HepG2 (cell line): Measurements from ENCODE around the gene PKN2. TPM values are rescaled to one million over a fixed set of nuclear protein-coding genes. Genes with fewer than 3 reads are reported as not detected.
A peak's percentile ranks its signal among the peaks of the same experiment; 100 is the strongest.

Experiments used
- ARNT2 ChIP-seq: sonication (generic); formaldehyde crosslinking; IDR thresholded peaks from 2 replicates; pipeline ENCODE4 v1.8.0; 2022; ENCODE audit warnings: mild to moderate bottlenecking, low read depth, missing genetic modification reagents, moderate library complexity
- DRAP1 ChIP-seq: IDR thresholded peaks from 2 replicates; pipeline ENCODE4 v1.6.1; 2016; ENCODE audit warnings: missing genetic modification reagents, missing compliant biosample characterization
- GABPA ChIP-seq, 2 experiments: IDR thresholded peaks; 2 replicates each; pipeline ENCODE4 v1.6.1; 2011 to 2016; ENCODE audit warnings: low read depth in 2 of 2, low read length in 1 of 2, missing biosample characterization in 1 of 2, missing genetic modification characterization in 1 of 2
- LRRFIP1 ChIP-seq: sonication (generic); formaldehyde crosslinking; conservative IDR thresholded peaks from 2 replicates; pipeline ENCODE4 v1.4.0; 2020; ENCODE audit warnings: missing genetic modification reagents
- MBNL3 ChIP-seq: fragments of 250-450 bp; sonication (Bioruptor Pico); conservative IDR thresholded peaks from 2 replicates; pipeline ENCODE4 v1.8.0; 2022; ENCODE audit warnings: mild to moderate bottlenecking, inconsistent platforms
- PCBP1 ChIP-seq: fragments of 200-400 bp; formaldehyde crosslinking; IDR thresholded peaks from 2 replicates; pipeline ENCODE4 v1.6.1; 2017; ENCODE audit warnings: mild to moderate bottlenecking, low read depth, low read length, borderline replicate concordance
- POLR2A ChIP-seq, 2 experiments: IDR thresholded peaks; 2 replicates each; pipeline ENCODE4 v1.6.1; 2011; ENCODE audit warnings: low read depth in 2 of 2, low read length in 2 of 2, mild to moderate bottlenecking in 1 of 2, moderate library complexity in 1 of 2; ENCODE audit not compliant: insufficient read depth in 1 of 2
- RARG ChIP-seq: sonication (generic); formaldehyde crosslinking; IDR thresholded peaks from 2 replicates; pipeline ENCODE4 v1.4.0; 2020; ENCODE audit warnings: low read depth, mild to moderate bottlenecking, missing genetic modification reagents
- SMARCE1 ChIP-seq: fragments of 450-650 bp; IDR thresholded peaks from 2 replicates; pipeline ENCODE4 v1.6.1; 2017; ENCODE audit warnings: borderline replicate concordance
- TARDBP ChIP-seq: sonication (generic); formaldehyde crosslinking; IDR thresholded peaks from 2 replicates; pipeline ENCODE4 v1.8.0; 2022; ENCODE audit warnings: mild to moderate bottlenecking, missing genetic modification reagents
- YEATS2 ChIP-seq: sonication (generic); formaldehyde crosslinking; IDR thresholded peaks from 2 replicates; pipeline ENCODE4 v1.4.0; 2020; ENCODE audit warnings: missing genetic modification reagents, borderline replicate concordance
- ZMYM3 ChIP-seq: sonication (generic); formaldehyde crosslinking; IDR thresholded peaks from 2 replicates; pipeline ENCODE4 v1.5.1; 2020; ENCODE audit warnings: mild to moderate bottlenecking, missing genetic modification reagents
- ZNF138 ChIP-seq: sonication (generic); formaldehyde crosslinking; IDR thresholded peaks from 2 replicates; pipeline ENCODE4 v1.5.0; 2020; ENCODE audit warnings: mild to moderate bottlenecking, low read depth, missing genetic modification reagents
- ZNF260 ChIP-seq: sonication (generic); formaldehyde crosslinking; IDR thresholded peaks from 2 replicates; pipeline ENCODE4 v1.4.0; 2020; ENCODE audit warnings: missing genetic modification reagents, low read depth, mild to moderate bottlenecking, borderline replicate concordance
- ZNF264 ChIP-seq: sonication (generic); formaldehyde crosslinking; IDR thresholded peaks from 2 replicates; pipeline ENCODE4 v1.4.0; 2020; ENCODE audit warnings: missing genetic modification reagents
- ZNF510 ChIP-seq: sonication (generic); formaldehyde crosslinking; IDR thresholded peaks from 2 replicates; pipeline ENCODE4 v1.4.0; 2020; ENCODE audit warnings: low read depth, mild to moderate bottlenecking, missing genetic modification reagents
- ZNF556 ChIP-seq: sonication (generic); formaldehyde crosslinking; IDR thresholded peaks from 2 replicates; pipeline ENCODE4 v1.4.0; 2020; ENCODE audit warnings: mild to moderate bottlenecking, missing genetic modification reagents, borderline replicate concordance
- ZNF652 ChIP-seq: IDR thresholded peaks from 2 replicates; pipeline ENCODE4 v1.6.1; 2016; ENCODE audit warnings: low read depth, borderline replicate concordance
- ZNF660 ChIP-seq: sonication (generic); formaldehyde crosslinking; IDR thresholded peaks from 2 replicates; pipeline ENCODE4 v1.5.1; 2020; ENCODE audit warnings: mild to moderate bottlenecking, low read depth, missing genetic modification reagents, borderline replicate concordance
- ZNF670 ChIP-seq: sonication (generic); formaldehyde crosslinking; IDR thresholded peaks from 2 replicates; pipeline ENCODE4 v1.8.0; 2022; ENCODE audit warnings: mild to moderate bottlenecking, missing genetic modification reagents, borderline replicate concordance
- polyA plus RNA-seq, 8 experiments: library from polyadenylated mRNA; depleted of rRNA in 3 of 8; stranded (reverse) in 7 of 8; unstranded in 1 of 8; fragments of >200 nt; fragmentation: Illumina TruSeq in 4 of 8; extraction: Trizol in 4 of 8; gene quantifications; 2 replicates each; pipeline versions ENCODE4 v1.2.1 to v1.2.3, GENCODE V29; 2011 to 2016; ENCODE audit warnings: low read depth in 4 of 8, missing spikeins in 1 of 8, mixed read lengths in 1 of 8; ENCODE audit not compliant: insufficient read depth in 1 of 8
- total RNA-seq, 5 experiments: library from RNA; depleted of rRNA; stranded (reverse); fragments of >200 nt; fragmentation: Illumina TruSeq; extraction: Trizol; gene quantifications; 2 replicates each; pipeline ENCODE4 v1.2.3, GENCODE V29; 2016; ENCODE audit warnings: low read depth in 1 of 5
- TF ChIP-seq, protein P1 (sequence below): sonication (generic); formaldehyde crosslinking; IDR thresholded peaks from 2 replicates; pipeline ENCODE4 v1.4.0; 2020; ENCODE audit warnings: missing genetic modification reagents, borderline replicate concordance

PKN2 gene
- total and polyA plus RNA-seq, 2 of the 13 experiments (the other 11 are each of a cell fraction or from before 2014, with no cell fraction given), result 17.0 to 29.4 TPM

DNA sequence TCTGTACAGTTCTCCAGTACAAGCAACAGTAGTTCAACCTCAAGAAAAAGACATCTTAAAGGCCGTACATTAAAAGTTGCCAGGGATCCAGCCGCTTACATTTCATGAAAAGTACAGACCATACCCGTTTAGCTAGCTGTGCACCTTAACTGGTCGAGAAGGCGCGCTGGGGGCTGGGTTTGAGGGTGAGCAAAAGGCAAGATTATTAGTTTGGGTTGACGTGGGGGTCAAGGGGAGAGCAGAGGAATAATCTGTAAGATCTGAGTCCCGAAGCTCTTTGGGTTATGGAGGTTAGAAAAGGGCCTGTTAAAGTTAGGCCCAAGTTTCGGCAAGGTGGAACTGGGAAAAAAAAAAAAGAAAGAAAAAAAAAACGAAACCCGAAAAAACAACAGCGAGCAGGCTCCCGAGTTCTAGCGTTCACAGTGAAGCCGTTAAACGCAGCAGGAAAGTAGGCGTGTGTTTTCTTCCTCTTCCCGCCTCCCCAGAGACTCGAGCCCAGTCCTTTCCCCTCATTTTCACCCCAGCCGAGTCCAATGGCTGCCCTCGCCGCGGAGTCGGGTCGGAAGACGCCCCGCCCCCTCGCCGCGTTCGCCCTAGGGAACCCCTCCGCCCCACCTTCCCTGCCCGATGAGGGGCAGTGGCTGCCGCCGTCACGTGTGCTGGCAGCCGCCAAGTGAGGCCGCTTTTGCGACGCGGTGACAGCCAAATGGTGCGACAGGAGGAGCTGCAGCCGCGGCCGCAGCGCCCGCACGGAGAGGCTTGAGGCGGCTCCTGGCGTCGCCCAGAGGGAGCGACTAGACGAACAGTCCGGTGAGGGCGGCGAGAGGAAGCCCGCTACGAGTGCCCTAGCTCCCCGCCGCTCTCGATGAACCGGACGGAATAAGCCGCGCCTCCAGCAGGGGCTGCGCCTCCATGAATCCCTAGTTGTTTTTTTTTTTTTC is at the start of gene PKN2 (continued):
- TF ChIP-seq LRRFIP1 (CRISPR knock-in tag) (no peak), ZNF556 (CRISPR knock-in tag) (peak; percentile 22; the same call in 1 of the 2 replicates), ARNT2 (CRISPR knock-in tag) (peak; percentile 57; the same call in 1 of the 2 replicates), RARG (CRISPR knock-in tag) (no peak; the same call in 1 of the 2 replicates), ZNF264 (peak; percentile 53; the same call in 1 of the 2 replicates), ZNF260 (CRISPR knock-in tag) (no peak), POLR2A (IDR thresholded peaks at IDR 0.05; ENCODE audit: insufficient read depth in 1 of 2, low read depth in 2 of 2, low read length in 2 of 2) (peak; percentile 90 to 94), ZMYM3 (CRISPR knock-in tag) (0 out of 2 replicates have a peak, but pooled peaks have one; percentile 47), ZNF510 (no peak), ZNF138 (CRISPR knock-in tag) (no peak), ZNF660 (CRISPR knock-in tag) (no peak), ZNF670 (CRISPR knock-in tag) (peak; percentile 73; the same call in 1 of the 2 replicates), GABPA (IDR thresholded peaks at IDR 0.05; ENCODE audit: low read depth, low read length) (no peak), GABPA (CRISPR knock-in tag; IDR thresholded peaks at IDR 0.05; ENCODE audit: low read depth) (0 out of 2 replicates have a peak, but pooled peaks have one; percentile 49), YEATS2 (CRISPR knock-in tag) (peak; percentile 95), ZNF652 (CRISPR knock-in tag) (no peak; the same call in 1 of the 2 replicates), DRAP1 (CRISPR knock-in tag) (peak; percentile 97), PCBP1 (0 out of 2 replicates have a peak, but pooled peaks have one; percentile 69), SMARCE1 (no peak), MBNL3 (CRISPR knock-in tag) (no peak), TARDBP (CRISPR knock-in tag) (peak; percentile 94)
- TF ChIP-seq, protein P1, sequence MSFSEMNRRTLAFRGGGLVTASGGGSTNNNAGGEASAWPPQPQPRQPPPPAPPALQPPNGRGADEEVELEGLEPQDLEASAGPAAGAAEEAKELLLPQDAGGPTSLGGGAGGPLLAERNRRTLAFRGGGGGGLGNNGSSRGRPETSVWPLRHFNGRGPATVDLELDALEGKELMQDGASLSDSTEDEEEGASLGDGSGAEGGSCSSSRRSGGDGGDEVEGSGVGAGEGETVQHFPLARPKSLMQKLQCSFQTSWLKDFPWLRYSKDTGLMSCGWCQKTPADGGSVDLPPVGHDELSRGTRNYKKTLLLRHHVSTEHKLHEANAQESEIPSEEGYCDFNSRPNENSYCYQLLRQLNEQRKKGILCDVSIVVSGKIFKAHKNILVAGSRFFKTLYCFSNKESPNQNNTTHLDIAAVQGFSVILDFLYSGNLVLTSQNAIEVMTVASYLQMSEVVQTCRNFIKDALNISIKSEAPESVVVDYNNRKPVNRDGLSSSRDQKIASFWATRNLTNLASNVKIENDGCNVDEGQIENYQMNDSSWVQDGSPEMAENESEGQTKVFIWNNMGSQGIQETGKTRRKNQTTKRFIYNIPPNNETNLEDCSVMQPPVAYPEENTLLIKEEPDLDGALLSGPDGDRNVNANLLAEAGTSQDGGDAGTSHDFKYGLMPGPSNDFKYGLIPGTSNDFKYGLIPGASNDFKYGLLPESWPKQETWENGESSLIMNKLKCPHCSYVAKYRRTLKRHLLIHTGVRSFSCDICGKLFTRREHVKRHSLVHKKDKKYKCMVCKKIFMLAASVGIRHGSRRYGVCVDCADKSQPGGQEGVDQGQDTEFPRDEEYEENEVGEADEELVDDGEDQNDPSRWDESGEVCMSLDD, result no peak
